ENCODE measurements around the gene INPP4B. TPM values are rescaled to one million over a fixed set of nuclear protein-coding genes. Genes with fewer than 3 reads are reported as not detected.

Gene INPP4B
- total RNA-seq, 4 donors from 2014 or later, result 29.4 to 51.5 (median 35.3) TPM

DNA sequence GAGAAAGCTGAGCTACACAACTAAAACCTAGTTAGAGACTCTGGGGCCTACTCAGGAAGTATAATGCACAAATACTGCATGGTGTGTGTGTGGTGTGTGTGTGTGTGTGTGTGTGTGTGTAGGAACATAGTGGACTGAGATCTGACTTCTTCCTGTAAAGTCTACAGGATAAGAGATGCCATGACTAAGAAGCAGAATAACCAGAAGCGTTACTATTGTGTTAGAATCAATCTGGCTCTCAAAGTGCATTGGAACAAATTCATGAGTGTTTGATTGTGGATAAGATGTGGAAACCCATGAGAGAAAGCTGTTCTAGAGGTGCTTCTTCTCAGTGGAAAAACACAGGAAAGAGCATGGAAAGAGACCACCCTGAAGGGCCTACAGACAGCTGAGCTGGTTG, 302.1 kb downstream of the INPP4B start:
- H3K36me3 ChIP-seq, result peaks cover 0 to 2% of the 10 kb centered on the region in 2 donors
- DNase-seq, result no peak
- H3K4me1 ChIP-seq, result no peaks in the 10 kb centered on the region
- no peaks in the 10 kb centered on the region for H3K9me3 ChIP-seq
- H3K27me3 ChIP-seq, result no peaks in the 10 kb centered on the region
- no peak overlapping the region for H3K27ac ChIP-seq
- H3K4me3 ChIP-seq, result no peak overlapping the region
- TF ChIP-seq POLR2A (IDR thresholded peaks at IDR 0.05) (no peak), CTCF (IDR thresholded peaks at IDR 0.05) (no peak)
- intact Hi-C loops (cut with DNase I; ENCODE audit: low total_unique reads), result no loop called here

DNA sequence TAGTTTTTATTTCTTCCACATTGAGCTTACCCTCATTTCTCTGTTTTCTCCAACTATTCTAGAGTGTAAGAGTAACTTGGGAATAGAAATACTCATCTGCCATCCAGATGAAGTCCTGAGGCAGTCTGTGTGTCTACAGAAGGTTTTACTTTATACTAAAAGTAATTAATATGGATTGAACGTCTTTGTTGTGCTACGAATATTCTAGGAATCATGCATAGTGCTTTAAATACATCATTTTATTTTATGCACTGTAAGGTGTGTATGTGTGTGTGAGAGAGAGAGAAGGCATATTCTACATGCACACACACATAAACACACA, 305.7 kb downstream of the INPP4B start:
- no peaks in the 10 kb centered on the region for H3K9me3 ChIP-seq
- no peak overlapping the region for H3K4me3 ChIP-seq
- H3K27ac ChIP-seq, result no peak overlapping the region
- H3K4me1 ChIP-seq, result no peaks in the 10 kb centered on the region
- DNase-seq, result no peak
- peaks cover 0 to 2% of the 10 kb centered on the region in 2 donors for H3K36me3 ChIP-seq
- H3K27me3 ChIP-seq, result no peaks in the 10 kb centered on the region
- intact Hi-C loops (cut with DNase I; ENCODE audit: low total_unique reads), result no loop called here
- TF ChIP-seq POLR2A (IDR thresholded peaks at IDR 0.05) (no peak), CTCF (IDR thresholded peaks at IDR 0.05) (no peak)

- no peak overlapping the region for H3K4me3 ChIP-seq
- TF ChIP-seq POLR2A (IDR thresholded peaks at IDR 0.05) (no peak), CTCF (IDR thresholded peaks at IDR 0.05) (no peak)
- DNase-seq, result no peak
- H3K27me3 ChIP-seq, result no peaks in the 10 kb centered on the region
- H3K27ac ChIP-seq, result no peak overlapping the region
- H3K36me3 ChIP-seq, result peaks cover 0 to 2% of the 10 kb centered on the region in 2 donors
- H3K4me1 ChIP-seq, result no peaks in the 10 kb centered on the region
- no peaks in the 10 kb centered on the region for H3K9me3 ChIP-seq
- intact Hi-C loops (cut with DNase I; ENCODE audit: low total_unique reads), result no loop called here
Measured at GRCh38 chr4:142539796-142540482, 306.2 kb downstream of the INPP4B start.

GRCh38 chr4:142535009-142535408, 311.1 kb downstream of the INPP4B start:
- Histone ChIP-seq H3K27ac (no peak overlapping the region), H3K4me1 (no peaks in the 10 kb centered on the region), H3K27me3 (no peaks in the 10 kb centered on the region), H3K9me3 (no peaks in the 10 kb centered on the region), H3K36me3 (no peaks in the 10 kb centered on the region), H3K4me3 (no peak overlapping the region)
- intact Hi-C loops (cut with DNase I; ENCODE audit: low total_unique reads), result no loop called here
- TF ChIP-seq CTCF (IDR thresholded peaks at IDR 0.05), result no peak
- TF ChIP-seq POLR2A (IDR thresholded peaks at IDR 0.05), result no peak
- no peak for DNase-seq

GRCh38 chr4:142532054-142532453, 314.0 kb downstream of the INPP4B start:
- TF ChIP-seq CTCF (IDR thresholded peaks at IDR 0.05), result no peak
- TF ChIP-seq POLR2A (IDR thresholded peaks at IDR 0.05), result no peak
- no peaks in the 10 kb centered on the region for H3K36me3 ChIP-seq
- no peak for DNase-seq
- intact Hi-C loops (cut with DNase I; ENCODE audit: low total_unique reads), result no loop called here
- no peaks in the 10 kb centered on the region for H3K27me3 ChIP-seq
- no peaks in the 10 kb centered on the region for H3K9me3 ChIP-seq
- H3K4me3 ChIP-seq, result no peak overlapping the region
- H3K4me1 ChIP-seq, result no peaks in the 10 kb centered on the region
- no peak overlapping the region for H3K27ac ChIP-seq

All from uterus (tissue), 4 donors.